ENCODE results near the gene VAMP5. TPM values are rescaled to one million over a fixed set of nuclear protein-coding genes. Genes with fewer than 3 reads are reported as not detected.
"Not testable (repeated sequence)": the region's sequence is repeated elsewhere in the genome, so short reads cannot be mapped to it uniquely, and the experiment has no call there.

VAMP5 gene
- total and polyA plus RNA-seq, 5 donors = 79.1 to 127 (median 82.0) TPM

DNA sequence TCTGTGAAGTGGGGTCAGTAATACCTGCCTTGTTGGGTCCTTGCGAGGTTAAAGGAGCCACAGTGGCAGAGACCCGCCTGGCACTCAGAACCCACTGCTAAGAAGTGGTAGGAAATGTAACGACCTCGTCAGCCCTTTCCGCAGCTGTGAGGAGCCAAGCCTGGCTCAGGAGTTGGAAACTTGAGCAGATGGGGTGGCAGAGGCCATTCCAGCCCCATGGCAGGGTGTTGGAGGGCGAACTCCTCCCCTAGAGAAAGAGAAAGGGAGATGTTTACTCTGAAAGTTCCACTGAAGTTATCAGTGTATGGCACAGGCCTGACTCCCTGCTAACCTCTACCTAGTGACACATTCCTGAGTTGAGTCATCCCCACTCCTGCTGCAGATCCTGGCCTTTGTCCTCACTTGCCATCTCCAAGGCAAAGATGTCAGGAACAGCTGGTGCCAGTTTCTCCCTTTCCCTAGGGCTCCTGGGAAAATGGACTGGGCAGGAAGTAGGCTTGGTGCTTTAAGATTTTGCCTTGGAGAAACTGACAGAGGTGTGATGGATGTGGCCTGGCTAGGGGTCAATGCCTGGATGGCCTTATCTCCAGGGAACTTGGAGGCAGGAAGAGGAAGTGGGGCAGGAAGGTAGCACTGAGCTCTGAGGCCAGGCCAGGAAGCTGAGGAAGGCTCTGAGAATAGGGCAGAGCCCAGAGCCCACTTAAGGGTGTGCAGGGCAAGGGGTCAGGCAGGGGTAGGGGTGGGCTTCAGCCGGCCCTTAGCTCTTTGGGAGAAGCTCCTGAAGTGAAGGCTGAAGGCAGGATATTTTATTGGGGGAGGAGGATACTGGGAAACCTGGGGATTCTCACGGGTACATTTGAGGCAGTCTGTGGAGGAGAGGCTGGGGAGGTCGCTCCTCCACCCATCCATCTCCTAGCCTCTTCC lies 888 bp downstream of the VAMP5 start:
- peaks cover 23% of the 10 kb centered on the region for H3K4me1 ChIP-seq (ENCODE audit: control insufficient read depth, insufficient read depth, low read length)
- no peaks in the 10 kb centered on the region for H3K27me3 ChIP-seq (ENCODE audit: control insufficient read depth, insufficient read depth)
- intact Hi-C loops (cut with DNase I) = no loop called here
- ATAC-seq = peak; percentile 60 to 76
- DNase-seq = peak; percentile 50 to 73 (median 71)
- peak overlapping the region; percentile 71 for H3K4me3 ChIP-seq (ENCODE audit: low read length)
- H3K9me3 ChIP-seq (ENCODE audit: control insufficient read depth, low read length) = no peaks in the 10 kb centered on the region
- H3K27ac ChIP-seq (ENCODE audit: low read length) = peak overlapping the region; percentile 95
- 21% methylated on average over 9 of the region's 9 CpGs for WGBS

- H3K4me1 ChIP-seq (ENCODE audit: control insufficient read depth, insufficient read depth, low read length) = peaks cover 27% of the 10 kb centered on the region
- H3K27ac ChIP-seq (ENCODE audit: low read length) = peak overlapping the region; percentile 95
- 52% methylated on average over 1 of the region's 1 CpG for WGBS
- no peaks in the 10 kb centered on the region for H3K9me3 ChIP-seq (ENCODE audit: control insufficient read depth, low read length)
- ATAC-seq (no peak), DNase-seq (no peak)
- H3K4me3 ChIP-seq (ENCODE audit: low read length) = peak overlapping the region; percentile 71
- no peaks in the 10 kb centered on the region for H3K27me3 ChIP-seq (ENCODE audit: control insufficient read depth, insufficient read depth)
- intact Hi-C loops (cut with DNase I) = no loop called here
Observed at GRCh38 chr2:85585781-85586105, 1.5 kb downstream of the VAMP5 start.

- intact Hi-C loops (cut with DNase I) = no loop called here
- H3K27ac ChIP-seq (ENCODE audit: low read length) = peak overlapping the region; percentile 63
- no peaks in the 10 kb centered on the region for H3K9me3 ChIP-seq (ENCODE audit: control insufficient read depth, low read length)
- WGBS = 57% methylated on average over 4 of the region's 4 CpGs
- no peak for ATAC-seq
- H3K4me1 ChIP-seq (ENCODE audit: control insufficient read depth, insufficient read depth, low read length) = peaks cover 29% of the 10 kb centered on the region
- H3K27me3 ChIP-seq (ENCODE audit: control insufficient read depth, insufficient read depth) = no peaks in the 10 kb centered on the region
- H3K4me3 ChIP-seq (ENCODE audit: low read length) = no peak overlapping the region
- no peak for DNase-seq
Observed at GRCh38 chr2:85588236-85588635, 4.0 kb downstream of the VAMP5 start.

DNA sequence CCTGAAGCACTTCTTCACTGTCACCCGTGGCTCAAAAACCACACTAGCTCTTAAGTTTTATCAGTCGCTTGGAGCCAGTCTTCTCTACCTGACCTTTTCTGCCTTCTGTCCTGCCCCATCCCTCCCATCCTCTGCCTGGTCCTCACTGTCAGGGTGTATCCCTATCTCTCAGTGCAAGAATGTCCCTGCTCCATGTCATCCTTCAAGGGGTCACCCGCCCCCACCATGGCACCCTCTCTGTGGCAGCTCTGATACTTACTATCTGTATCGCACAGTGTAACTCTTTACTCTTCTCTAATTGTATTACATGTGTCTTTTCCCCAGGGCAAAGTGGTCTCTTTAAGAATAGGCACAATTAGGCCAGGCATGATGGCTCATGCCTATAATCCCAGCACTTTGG lies 4.4 kb downstream of the VAMP5 start:
- ATAC-seq (no peak), DNase-seq (no peak)
- H3K4me3 ChIP-seq (ENCODE audit: low read length) = no peak overlapping the region
- WGBS = 52% methylated on average over 4 of the region's 4 CpGs
- H3K27ac ChIP-seq (ENCODE audit: low read length) = peak overlapping the region; percentile 63
- intact Hi-C loops (cut with DNase I) = no loop called here
- H3K27me3 ChIP-seq (ENCODE audit: control insufficient read depth, insufficient read depth) = no peaks in the 10 kb centered on the region
- H3K9me3 ChIP-seq (ENCODE audit: control insufficient read depth, low read length) = no peaks in the 10 kb centered on the region
- peaks cover 27% of the 10 kb centered on the region for H3K4me1 ChIP-seq (ENCODE audit: control insufficient read depth, insufficient read depth, low read length)

- intact Hi-C loops (cut with DNase I) = no loop called here
- Histone ChIP-seq H3K9me3 (ENCODE audit: control insufficient read depth, low read length) (no peaks in the 10 kb centered on the region), H3K4me1 (ENCODE audit: control insufficient read depth, insufficient read depth, low read length) (peaks cover 28% of the 10 kb centered on the region), H3K27ac (ENCODE audit: low read length) (peak overlapping the region; percentile 69), H3K4me3 (ENCODE audit: low read length) (no peak overlapping the region), H3K27me3 (ENCODE audit: control insufficient read depth, insufficient read depth) (no peaks in the 10 kb centered on the region)
- ATAC-seq (peak in 1 of 2 donors; percentile 58), DNase-seq (peak; percentile 59 to 90 (median 85))
- 60% methylated on average over 4 of the region's 4 CpGs for WGBS
Observed at GRCh38 chr2:85589181-85589580, 5.0 kb downstream of the VAMP5 start.

- Histone ChIP-seq H3K27me3 (ENCODE audit: control insufficient read depth, insufficient read depth) (no peaks in the 10 kb centered on the region), H3K4me3 (ENCODE audit: low read length) (no peak overlapping the region), H3K4me1 (ENCODE audit: control insufficient read depth, insufficient read depth, low read length) (peaks cover 34% of the 10 kb centered on the region), H3K27ac (ENCODE audit: low read length) (peak overlapping the region; percentile 94), H3K9me3 (ENCODE audit: control insufficient read depth, low read length) (no peaks in the 10 kb centered on the region)
- intact Hi-C loops (cut with DNase I) = no loop called here
- peak; percentile 64 to 67 for ATAC-seq
- DNase-seq = peak; percentile 62 to 86 (median 81)
- 32% methylated on average over 7 of the region's 7 CpGs for WGBS
Observed at GRCh38 chr2:85589982-85590791, 6.0 kb downstream of the VAMP5 start.

- DNase-seq = no peak
- peak overlapping the region; percentile 94 for H3K27ac ChIP-seq (ENCODE audit: low read length)
- no peaks in the 10 kb centered on the region for H3K27me3 ChIP-seq (ENCODE audit: control insufficient read depth, insufficient read depth)
- no peak for ATAC-seq
- H3K4me3 ChIP-seq (ENCODE audit: low read length) = no peak overlapping the region
- intact Hi-C loops (cut with DNase I) = no loop called here
- H3K4me1 ChIP-seq (ENCODE audit: control insufficient read depth, insufficient read depth, low read length) = peaks cover 29% of the 10 kb centered on the region
- WGBS = 50% methylated on average over 2 of the region's 2 CpGs
- no peaks in the 10 kb centered on the region for H3K9me3 ChIP-seq (ENCODE audit: control insufficient read depth, low read length)
Observed at GRCh38 chr2:85590950-85591349, 6.7 kb downstream of the VAMP5 start.

GRCh38 chr2:85591563-85591962 lies 7.3 kb downstream of the VAMP5 start:
- no peak overlapping the region for H3K4me3 ChIP-seq (ENCODE audit: low read length)
- peaks cover 27% of the 10 kb centered on the region for H3K4me1 ChIP-seq (ENCODE audit: control insufficient read depth, insufficient read depth, low read length)
- H3K9me3 ChIP-seq (ENCODE audit: control insufficient read depth, low read length) = no peaks in the 10 kb centered on the region
- intact Hi-C loops (cut with DNase I) = no loop called here
- peak overlapping the region; percentile 94 for H3K27ac ChIP-seq (ENCODE audit: low read length)
- 69% methylated on average over 12 of the region's 12 CpGs for WGBS
- ATAC-seq (no peak), DNase-seq (peak in 1 of 3 donors; percentile 70)
- H3K27me3 ChIP-seq (ENCODE audit: control insufficient read depth, insufficient read depth) = no peaks in the 10 kb centered on the region

DNA sequence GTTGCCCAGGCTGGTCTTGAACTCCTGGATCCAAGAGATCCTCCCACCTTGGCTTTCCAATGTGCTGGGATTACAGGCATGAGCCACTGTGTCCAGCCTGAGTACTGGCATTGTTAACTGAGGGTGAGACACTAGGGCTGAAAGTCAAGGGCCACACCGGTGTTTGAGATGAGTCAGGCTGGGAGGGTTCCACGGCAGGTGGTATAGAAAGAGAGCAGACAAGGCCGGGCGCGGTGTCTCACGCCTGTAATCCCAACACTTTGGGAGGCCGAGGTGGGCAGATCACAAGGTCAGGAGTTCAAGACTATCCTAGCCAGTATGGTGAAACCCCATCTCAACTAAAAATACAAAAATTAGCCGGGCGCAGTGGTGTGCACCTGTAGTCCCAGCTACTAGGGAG lies 8.1 kb downstream of the VAMP5 start:
- peaks cover 28% of the 10 kb centered on the region for H3K4me1 ChIP-seq (ENCODE audit: control insufficient read depth, insufficient read depth, low read length)
- DNase-seq; H3K4me3 ChIP-seq (ENCODE audit: low read length); H3K27me3 ChIP-seq (ENCODE audit: control insufficient read depth, insufficient read depth); intact Hi-C loops (cut with DNase I); H3K9me3 ChIP-seq (ENCODE audit: control insufficient read depth, low read length); ATAC-seq; H3K27ac ChIP-seq (ENCODE audit: low read length): not testable (repeated sequence)
- 95% methylated on average over 9 of the region's 9 CpGs for WGBS

DNA sequence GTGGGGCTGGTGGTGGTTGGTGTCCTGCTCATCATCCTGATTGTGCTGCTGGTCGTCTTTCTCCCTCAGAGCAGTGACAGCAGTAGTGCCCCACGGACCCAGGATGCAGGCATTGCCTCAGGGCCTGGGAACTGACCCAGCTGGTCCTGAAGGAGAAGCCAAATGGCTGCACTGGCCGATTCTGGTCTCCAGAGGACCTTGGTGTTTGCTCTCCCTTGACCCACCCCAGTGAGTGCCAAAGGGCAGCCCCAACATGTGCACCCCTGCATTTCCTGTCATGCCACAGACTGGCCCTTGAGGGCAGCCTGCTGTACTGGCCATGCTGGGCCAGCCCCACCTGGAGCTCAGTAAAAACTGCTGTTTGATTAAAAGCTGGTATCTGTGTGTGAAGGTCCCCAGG lies 8.8 kb downstream of the VAMP5 start:
- Histone ChIP-seq H3K27me3 (ENCODE audit: control insufficient read depth, insufficient read depth) (no peaks in the 10 kb centered on the region), H3K4me1 (ENCODE audit: control insufficient read depth, insufficient read depth, low read length) (peaks cover 26% of the 10 kb centered on the region), H3K4me3 (ENCODE audit: low read length) (no peak overlapping the region), H3K9me3 (ENCODE audit: control insufficient read depth, low read length) (no peaks in the 10 kb centered on the region), H3K27ac (ENCODE audit: low read length) (no peak overlapping the region)
- intact Hi-C loops (cut with DNase I) = no loop called here
- no peak for DNase-seq
- WGBS = 68% methylated on average over 3 of the region's 3 CpGs
- ATAC-seq = no peak

GRCh38 chr2:85594715-85595300 lies 10.6 kb downstream of the VAMP5 start:
- Histone ChIP-seq H3K4me3 (ENCODE audit: low read length) (peak overlapping the region; percentile 48), H3K4me1 (ENCODE audit: control insufficient read depth, insufficient read depth, low read length) (peaks cover 19% of the 10 kb centered on the region), H3K9me3 (ENCODE audit: control insufficient read depth, low read length) (no peaks in the 10 kb centered on the region), H3K27ac (ENCODE audit: low read length) (peak overlapping the region; percentile 91), H3K27me3 (ENCODE audit: control insufficient read depth, insufficient read depth) (no peaks in the 10 kb centered on the region)
- DNase-seq = no peak
- intact Hi-C loops (cut with DNase I) = no loop called here
- ATAC-seq = no peak
- 16% methylated on average over 13 of the region's 13 CpGs for WGBS
